GM12872 (cell line): ENCODE measurements around the gene LPIN1.

ENCODE experiments used
- CTCF ChIP-seq: IDR thresholded peaks from 3 replicates; pipeline ENCODE4 v1.5.1; 2011; ENCODE audit warnings: low read depth, mild to moderate bottlenecking, low read length, moderate library complexity; ENCODE audit not compliant: insufficient read depth

Gene LPIN1

GRCh38 chr2:11724151-11724550 lies 22.3 kb upstream of the LPIN1 start:
- TF ChIP-seq CTCF = no peak

GRCh38 chr2:11726384-11726783 lies 20.0 kb upstream of the LPIN1 start:
- no peak for TF ChIP-seq CTCF

GRCh38 chr2:11729362-11730212 lies 16.8 kb upstream of the LPIN1 start:
- TF ChIP-seq CTCF = no peak

GRCh38 chr2:11732587-11732986 lies 13.8 kb upstream of the LPIN1 start:
- TF ChIP-seq CTCF = no peak

GRCh38 chr2:11738589-11739436 lies 7.6 kb upstream of the LPIN1 start:
- peak; percentile 66 for TF ChIP-seq CTCF

- no peak for TF ChIP-seq CTCF
Measured at GRCh38 chr2:11740723-11741122, 5.7 kb upstream of the LPIN1 start.

- TF ChIP-seq CTCF = no peak
Measured at GRCh38 chr2:11742317-11742701, 4.1 kb upstream of the LPIN1 start.
